Mesodermal cell (in vitro differentiated cells): ENCODE measurements around the gene AIG1.

Experiments
- H3K27ac ChIP-seq: 2 replicates; pipeline ENCODE4 v1.7.0; 2013; ENCODE audit warnings: mild to moderate bottlenecking, low read depth, low read length, moderate library complexity; ENCODE audit not compliant: severe bottlenecking
- H3K36me3 ChIP-seq: 2 replicates; pipeline ENCODE4 v1.7.1; 2013; ENCODE audit warnings: mild to moderate bottlenecking, low read length, moderate library complexity; ENCODE audit not compliant: control insufficient read depth, insufficient read depth
- H3K4me1 ChIP-seq: one replicate; pipeline ENCODE4 v1.7.1; 2013; ENCODE audit warnings: mild to moderate bottlenecking, low read length; ENCODE audit not compliant: insufficient read depth, control insufficient read depth, poor library complexity, severe bottlenecking
- H3K4me3 ChIP-seq: 2 replicates; pipeline ENCODE4 v1.7.0; 2013; ENCODE audit warnings: low read length, control low read depth, mild to moderate bottlenecking; ENCODE audit not compliant: insufficient read depth, poor library complexity, severe bottlenecking; ENCODE audit errors: extremely low read depth
- H3K9me3 ChIP-seq: 2 replicates; pipeline ENCODE4 v1.7.1; 2013; ENCODE audit warnings: mild to moderate bottlenecking, low read length, moderate library complexity; ENCODE audit not compliant: control insufficient read depth
- WGBS, 2 experiments: methylation state at CpG; one replicate each; pipeline ENCODE4 v1.1.5; 2013; ENCODE audit warnings: missing lambda C conversion rate in 2 of 2; ENCODE audit not compliant: insufficient coverage in 2 of 2; 5-methylcytosine and 5-hydroxymethylcytosine counted together

Gene AIG1

GRCh38 chr6:143146186-143146851, 85.6 kb downstream of the AIG1 start:
- H3K4me1 ChIP-seq, result no peaks in the 10 kb centered on the region
- no peaks in the 10 kb centered on the region for H3K9me3 ChIP-seq
- 100% methylated on average over 1 of the region's 3 CpGs for WGBS, 2 experiments
- no peak overlapping the region for H3K27ac ChIP-seq
- H3K36me3 ChIP-seq, result no peaks in the 10 kb centered on the region
- no peak overlapping the region for H3K4me3 ChIP-seq

GRCh38 chr6:143149771-143150170, 89.1 kb downstream of the AIG1 start:
- WGBS, 2 experiments, result 100% methylated on average over 1 of the region's 2 CpGs
- Histone ChIP-seq H3K36me3 (no peaks in the 10 kb centered on the region), H3K9me3 (no peaks in the 10 kb centered on the region), H3K4me3 (no peak overlapping the region), H3K4me1 (no peaks in the 10 kb centered on the region), H3K27ac (no peak overlapping the region)

- WGBS, 2 experiments, result 100% methylated on average over 1 of the region's 1 CpG
- no peaks in the 10 kb centered on the region for H3K4me1 ChIP-seq
Observed at GRCh38 chr6:143150281-143150680, 89.6 kb downstream of the AIG1 start.

GRCh38 chr6:143151381-143151780, 90.7 kb downstream of the AIG1 start:
- H3K27ac ChIP-seq, result no peak overlapping the region
- H3K4me1 ChIP-seq, result no peaks in the 10 kb centered on the region
- H3K36me3 ChIP-seq, result no peaks in the 10 kb centered on the region
- no peaks in the 10 kb centered on the region for H3K9me3 ChIP-seq
- WGBS, 2 experiments, result no CpG with 5 or more reads among the region's 3 CpGs
- H3K4me3 ChIP-seq, result no peak overlapping the region

More at GRCh38 chr6:143150281-143150680, 89.6 kb downstream of the AIG1 start:
- no peaks in the 10 kb centered on the region for H3K36me3 ChIP-seq
- no peak overlapping the region for H3K27ac ChIP-seq
- no peaks in the 10 kb centered on the region for H3K9me3 ChIP-seq
- H3K4me3 ChIP-seq, result no peak overlapping the region

- Histone ChIP-seq H3K27ac (no peak overlapping the region), H3K4me3 (no peak overlapping the region), H3K36me3 (no peaks in the 10 kb centered on the region), H3K9me3 (no peaks in the 10 kb centered on the region), H3K4me1 (peaks cover 22% of the 10 kb centered on the region)
- WGBS, 2 experiments, result 87 to 100% methylated on average over 1 of the region's 1 CpG
Observed at GRCh38 chr6:143155681-143156080, 95.0 kb downstream of the AIG1 start.

GRCh38 chr6:143157131-143157530, 96.4 kb downstream of the AIG1 start:
- 91 to 100% methylated on average over 2 of the region's 2 CpGs for WGBS, 2 experiments
- no peak overlapping the region for H3K4me3 ChIP-seq
- H3K36me3 ChIP-seq, result no peaks in the 10 kb centered on the region
- no peaks in the 10 kb centered on the region for H3K9me3 ChIP-seq
- no peak overlapping the region for H3K27ac ChIP-seq
- peaks cover 25% of the 10 kb centered on the region for H3K4me1 ChIP-seq

- no peaks in the 10 kb centered on the region for H3K36me3 ChIP-seq
Observed at GRCh38 chr6:143158113-143158581, 97.5 kb downstream of the AIG1 start.

GRCh38 chr6:143159001-143159400, 98.3 kb downstream of the AIG1 start:
- no peaks in the 10 kb centered on the region for H3K9me3 ChIP-seq
- peaks cover 25% of the 10 kb centered on the region for H3K4me1 ChIP-seq
- H3K27ac ChIP-seq, result no peak overlapping the region
- no peaks in the 10 kb centered on the region for H3K36me3 ChIP-seq
- no CpG with 5 or more reads among the region's 1 CpG for WGBS, 2 experiments
- H3K4me3 ChIP-seq, result no peak overlapping the region

More at GRCh38 chr6:143158113-143158581, 97.5 kb downstream of the AIG1 start:
- Histone ChIP-seq H3K27ac (no peak overlapping the region), H3K4me1 (peaks cover 25% of the 10 kb centered on the region), H3K4me3 (no peak overlapping the region), H3K9me3 (no peaks in the 10 kb centered on the region)
- 77 to 84% methylated on average over 3 of the region's 3 CpGs for WGBS, 2 experiments

- Histone ChIP-seq H3K36me3 (no peaks in the 10 kb centered on the region), H3K4me1 (peaks cover 25% of the 10 kb centered on the region), H3K9me3 (no peaks in the 10 kb centered on the region), H3K27ac (peak overlapping the region; percentile 52), H3K4me3 (no peak overlapping the region)
- WGBS, 2 experiments, result 67% methylated on average over 1 of the region's 1 CpG; no CpG with 5 or more reads in 1 of the 2 experiments
Observed at GRCh38 chr6:143160015-143160414, 99.3 kb downstream of the AIG1 start.

GRCh38 chr6:143160439-143161220, 99.9 kb downstream of the AIG1 start:
- 83% methylated on average over 1 of the region's 1 CpG; no CpG with 5 or more reads in 1 of the 2 experiments for WGBS, 2 experiments
- Histone ChIP-seq H3K4me1 (peaks cover 25% of the 10 kb centered on the region), H3K9me3 (no peaks in the 10 kb centered on the region), H3K27ac (peak overlapping the region; percentile 33), H3K36me3 (no peaks in the 10 kb centered on the region), H3K4me3 (no peak overlapping the region)

- Histone ChIP-seq H3K4me1 (peaks cover 21% of the 10 kb centered on the region), H3K4me3 (no peak overlapping the region), H3K36me3 (no peaks in the 10 kb centered on the region), H3K9me3 (no peaks in the 10 kb centered on the region), H3K27ac (no peak overlapping the region)
- WGBS, 2 experiments, result 44% methylated on average over 1 of the region's 1 CpG; no CpG with 5 or more reads in 1 of the 2 experiments
Observed at GRCh38 chr6:143163621-143164020, 102.9 kb downstream of the AIG1 start.
